D341Med (cell line): ENCODE data around the gene IL1RAPL2.

Experiments
- DNase-seq: peaks from one replicate; pipeline ENCODE4 v3.0.0; 2012; ENCODE audit warnings: low spot score

Gene IL1RAPL2

DNA sequence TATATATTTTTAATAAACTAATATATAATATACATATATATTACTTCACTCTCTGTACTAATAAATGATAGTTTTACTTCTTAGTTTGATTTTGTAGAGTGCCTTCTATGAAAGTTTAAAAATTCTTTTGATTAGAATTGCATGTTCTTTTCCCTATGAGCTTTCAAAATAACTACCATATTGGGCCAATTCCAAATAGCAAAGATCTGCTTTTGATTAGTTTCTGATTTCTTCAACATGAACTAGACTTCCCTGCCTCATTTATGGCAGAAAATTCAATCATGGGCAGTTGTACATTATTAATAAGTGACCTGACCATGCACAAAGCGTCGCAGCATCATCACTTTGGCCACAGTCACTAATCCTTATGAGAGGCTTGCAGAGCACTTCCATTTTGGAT is 703.4 kb downstream of the IL1RAPL2 start:
- DNase-seq = no peak

- DNase-seq = no peak
These were observed 707.3 kb downstream of the IL1RAPL2 start for GRCh38 chrX:105273326-105273725.

DNA sequence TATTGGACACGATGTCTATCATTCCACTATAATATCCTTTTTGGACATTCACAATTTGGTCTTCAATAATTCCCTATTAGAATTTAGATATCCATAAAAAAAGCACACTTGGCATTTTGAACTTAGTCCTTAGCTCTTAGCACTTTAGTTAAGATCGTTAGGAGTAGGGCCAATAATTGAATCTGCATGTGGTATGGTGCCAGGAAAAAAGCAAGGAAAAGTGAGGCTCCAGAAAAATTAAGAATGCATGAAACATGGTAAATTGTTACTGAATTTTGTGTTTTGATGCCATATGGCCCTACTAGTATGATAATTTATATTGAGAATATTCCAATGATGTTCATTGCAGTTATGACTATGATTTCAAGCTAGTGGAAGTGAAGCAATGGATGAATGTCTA is 708.1 kb downstream of the IL1RAPL2 start:
- DNase-seq = no peak

- DNase-seq = no peak
These were observed 711.1 kb downstream of the IL1RAPL2 start for GRCh38 chrX:105277132-105277531.

- no peak for DNase-seq
These were observed 716.1 kb downstream of the IL1RAPL2 start for GRCh38 chrX:105282077-105282476.

DNA sequence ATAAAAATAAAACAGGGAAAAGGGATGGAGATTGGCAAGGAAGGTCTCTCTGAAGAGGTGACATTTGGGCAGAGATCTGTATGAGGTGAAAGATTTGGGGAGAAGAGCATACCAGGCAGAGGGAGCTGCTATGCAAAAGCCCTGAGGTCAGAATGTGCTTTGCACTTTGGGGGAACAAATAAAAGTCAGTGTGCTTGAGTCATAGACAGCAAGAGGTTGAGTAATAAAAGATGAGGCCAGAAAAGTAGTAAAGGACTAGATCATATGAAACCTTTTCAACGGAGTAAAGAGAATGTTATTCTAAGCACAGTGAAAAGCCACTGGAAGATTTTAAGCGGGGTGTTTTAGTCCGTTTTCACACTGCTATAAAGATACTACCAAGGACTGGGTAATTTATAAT is 731.0 kb downstream of the IL1RAPL2 start:
- no peak for DNase-seq

DNA sequence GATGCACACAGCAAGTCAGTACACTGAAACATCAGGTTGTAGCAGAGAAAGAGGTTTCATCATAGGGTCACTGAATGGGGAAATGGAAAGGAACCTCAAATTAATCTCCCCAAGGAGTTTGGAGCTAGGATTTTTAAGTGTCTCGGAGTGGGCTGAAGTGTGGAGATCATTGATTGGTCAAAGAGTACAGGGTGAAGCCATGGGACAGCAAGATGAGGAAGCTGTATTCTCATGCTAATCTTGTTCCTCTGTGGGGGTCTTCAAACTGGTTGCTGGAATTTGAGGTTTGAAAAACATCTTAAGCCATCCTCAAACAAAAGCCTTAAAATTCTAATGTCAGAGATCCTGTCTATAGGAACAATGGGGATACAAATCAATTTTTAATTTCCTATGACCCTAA is 733.3 kb downstream of the IL1RAPL2 start:
- DNase-seq = no peak

DNA sequence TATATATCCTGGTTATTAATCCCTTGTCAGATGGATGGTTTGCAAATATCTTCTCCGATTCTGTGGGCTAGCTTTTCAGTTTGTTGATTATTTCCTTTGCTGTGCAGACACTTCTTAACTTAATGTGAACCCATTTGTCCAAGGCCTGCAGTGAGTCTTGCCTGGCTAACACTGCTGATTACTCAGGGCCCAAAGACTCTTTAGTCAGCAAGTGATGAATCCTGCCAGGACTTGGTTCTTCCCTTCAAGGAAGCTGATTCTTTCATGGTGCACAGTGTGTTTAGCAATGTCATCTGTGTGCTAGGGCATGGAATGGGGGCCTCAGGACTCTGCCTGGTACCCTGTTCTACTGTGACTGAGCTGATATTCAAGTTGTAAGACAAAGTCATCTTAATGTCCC is 736.2 kb downstream of the IL1RAPL2 start:
- DNase-seq = no peak

DNA sequence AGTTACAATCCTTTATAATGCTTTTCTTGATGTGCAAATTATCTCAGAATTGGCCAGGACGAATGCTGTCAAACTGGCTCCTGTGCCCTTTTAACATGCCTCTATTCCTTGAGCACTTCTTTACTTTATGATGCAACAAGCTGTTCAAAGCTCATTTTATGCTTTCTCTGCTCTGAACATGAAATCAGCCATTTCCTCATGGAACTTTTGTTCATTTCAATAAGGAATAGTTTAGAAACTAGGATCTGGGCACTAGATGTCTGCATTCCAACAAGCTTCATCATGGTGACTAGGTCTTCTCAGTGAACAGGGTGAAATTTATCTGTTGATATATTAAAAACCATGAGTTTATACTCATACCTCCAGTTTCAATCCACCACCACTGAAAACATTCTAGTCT is 741.8 kb downstream of the IL1RAPL2 start:
- DNase-seq = no peak

DNA sequence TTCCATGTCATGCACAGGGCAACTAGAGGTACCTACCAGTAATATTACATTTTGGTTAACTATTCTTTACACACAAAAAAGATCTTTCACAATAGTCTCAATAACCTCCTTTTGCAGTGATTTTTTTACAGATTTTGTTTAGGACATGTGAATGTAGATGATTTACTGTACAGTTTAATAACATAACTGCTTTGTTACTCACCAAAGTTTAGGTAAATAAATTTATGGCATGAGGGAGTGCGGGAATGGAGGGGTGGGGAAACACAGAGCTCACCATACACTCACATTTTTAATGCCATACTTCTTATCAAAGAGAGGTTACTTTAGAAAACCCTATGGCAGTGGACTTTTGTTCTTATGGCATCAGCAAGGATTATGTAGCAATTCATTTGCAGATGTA is 747.6 kb downstream of the IL1RAPL2 start:
- DNase-seq = no peak

DNA sequence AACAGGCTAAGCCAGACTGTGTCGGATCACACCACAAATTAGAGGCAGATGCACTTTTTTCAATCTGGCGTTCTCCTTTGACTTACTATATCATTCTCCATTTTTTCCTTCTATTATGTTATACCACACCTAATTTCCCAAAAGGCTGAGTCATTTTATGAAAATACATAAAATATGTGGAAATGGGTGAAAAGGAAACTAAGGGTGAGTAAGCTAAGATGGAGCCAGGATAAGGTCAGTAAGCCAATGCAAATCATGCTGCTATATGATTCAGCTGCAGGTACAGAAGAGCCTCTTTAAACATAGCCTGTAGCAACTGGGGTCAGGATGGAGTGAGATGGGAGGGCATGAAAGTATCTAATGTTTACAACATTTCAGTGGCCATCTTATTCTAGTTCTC is 748.5 kb downstream of the IL1RAPL2 start:
- no peak for DNase-seq

DNA sequence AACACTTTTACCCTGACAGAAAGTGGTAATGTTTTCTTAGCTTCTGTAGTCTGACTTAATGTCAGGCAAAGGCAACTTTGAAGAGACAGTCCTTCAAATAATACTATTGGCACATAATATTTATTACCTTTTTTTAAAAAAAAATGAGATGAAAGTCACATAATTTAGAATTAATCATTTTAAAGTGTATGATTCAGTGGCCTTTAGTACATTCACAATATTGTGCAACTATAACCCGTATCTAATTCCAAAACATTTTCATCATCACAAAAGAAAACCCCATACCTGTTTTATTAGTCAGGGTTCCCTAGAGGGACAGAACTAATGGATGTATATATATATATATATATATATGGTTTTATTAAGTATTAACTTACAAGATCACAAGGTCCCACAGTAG is 749.2 kb downstream of the IL1RAPL2 start:
- DNase-seq = no peak

DNA sequence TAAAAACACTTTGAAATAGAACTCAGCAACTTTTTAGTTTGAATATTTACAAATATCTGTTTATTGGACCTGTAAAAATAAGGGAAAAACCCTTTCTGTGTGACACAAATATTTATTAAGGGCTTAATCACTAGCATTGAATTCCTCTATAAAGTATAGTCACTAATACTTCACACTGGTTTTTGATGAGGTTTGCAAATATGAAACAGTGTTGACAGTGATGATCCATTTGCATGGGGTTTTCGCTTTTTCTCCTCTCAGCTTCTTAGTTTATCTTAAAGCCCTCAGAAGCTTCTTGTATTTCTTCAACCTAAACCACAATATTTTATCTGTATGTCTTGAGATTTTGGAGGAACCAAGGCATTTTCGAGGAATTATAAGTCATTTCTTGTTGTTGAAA is 751.1 kb downstream of the IL1RAPL2 start:
- DNase-seq = no peak

- DNase-seq = no peak
These were observed 757.9 kb downstream of the IL1RAPL2 start for GRCh38 chrX:105323928-105324327.

DNA sequence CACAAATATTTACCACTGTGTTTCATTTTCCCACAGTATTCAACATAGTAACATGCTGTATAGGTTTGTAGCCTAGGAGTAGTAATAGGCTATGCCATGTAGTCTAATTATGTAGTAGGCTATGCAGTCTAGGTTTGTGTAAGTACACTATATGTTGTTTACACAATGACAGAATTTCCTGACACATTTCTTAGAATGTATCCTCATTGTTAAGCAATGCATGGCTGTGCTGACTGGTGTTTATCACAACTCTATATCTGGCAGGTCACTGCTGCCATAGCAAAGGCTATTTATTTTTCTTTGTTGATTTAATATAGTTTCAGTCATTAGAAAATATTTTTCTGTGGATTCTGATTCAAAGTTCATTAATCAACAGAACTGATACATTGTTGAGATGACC is 762.8 kb downstream of the IL1RAPL2 start:
- DNase-seq = no peak

DNA sequence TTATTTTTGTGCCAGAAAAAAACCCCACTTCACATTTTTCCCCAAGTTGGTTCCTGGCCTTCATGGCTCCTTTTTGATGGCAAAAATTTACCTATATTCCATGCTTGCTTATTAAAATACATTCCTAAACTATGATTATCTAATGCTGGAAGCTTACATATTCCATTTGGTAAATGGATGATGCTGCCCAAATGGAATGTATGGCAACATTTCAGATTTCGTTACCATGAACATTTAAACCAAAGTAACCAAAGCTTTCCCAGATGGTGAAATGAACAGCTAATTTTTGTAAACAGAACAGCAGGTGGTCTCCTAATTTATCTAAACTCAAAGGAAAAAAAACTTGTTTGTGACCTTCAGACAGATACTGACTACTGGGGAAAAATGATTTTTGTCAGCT is 765.2 kb downstream of the IL1RAPL2 start:
- DNase-seq = no peak

GRCh38 chrX:105347373-105347772 is 781.4 kb downstream of the IL1RAPL2 start:
- DNase-seq = no peak

GRCh38 chrX:105349476-105349875 is 783.5 kb downstream of the IL1RAPL2 start:
- no peak for DNase-seq

GRCh38 chrX:105375816-105376215 is 809.8 kb downstream of the IL1RAPL2 start:
- no peak for DNase-seq

DNA sequence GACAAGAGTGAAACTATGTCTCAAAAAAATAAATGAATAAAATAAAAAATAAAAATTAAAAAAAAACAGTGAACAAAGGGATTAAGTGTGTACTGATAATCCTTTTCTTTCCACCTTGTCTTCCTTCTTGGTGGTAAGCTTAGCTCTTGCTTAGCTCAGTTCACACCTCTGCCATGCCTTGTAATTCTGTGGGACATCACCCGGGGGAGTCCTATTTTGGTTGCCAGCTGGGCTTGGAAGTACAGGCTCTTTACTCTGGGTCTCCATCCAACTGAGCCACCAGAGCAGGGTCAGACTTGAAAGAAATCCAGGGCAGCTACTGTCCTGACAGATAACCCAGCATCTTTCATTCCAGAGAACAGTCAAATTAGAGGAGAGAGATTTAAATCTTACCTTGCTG is 858.7 kb downstream of the IL1RAPL2 start:
- DNase-seq = no peak

- no peak for DNase-seq
These were observed 885.4 kb downstream of the IL1RAPL2 start for GRCh38 chrX:105451401-105451800.

DNA sequence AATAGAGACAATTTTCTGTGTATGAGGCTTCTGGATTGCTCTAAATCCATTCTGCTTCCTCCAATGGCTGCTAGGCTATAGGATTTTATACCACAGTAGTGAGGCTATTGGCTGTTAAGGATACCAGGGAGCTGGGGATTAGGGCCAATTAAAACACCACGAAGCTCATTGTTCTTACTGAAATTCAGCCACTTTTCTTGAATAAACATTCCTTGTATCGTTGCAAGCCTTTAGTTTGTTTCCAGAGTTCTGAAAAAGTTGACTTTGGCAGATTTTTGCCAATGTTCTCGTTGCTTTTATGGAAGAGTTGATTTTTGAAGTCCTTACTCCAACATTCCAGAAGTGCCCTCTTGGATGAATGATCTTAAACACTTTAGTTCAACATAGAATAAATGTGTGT is 892.8 kb downstream of the IL1RAPL2 start:
- DNase-seq = no peak

DNA sequence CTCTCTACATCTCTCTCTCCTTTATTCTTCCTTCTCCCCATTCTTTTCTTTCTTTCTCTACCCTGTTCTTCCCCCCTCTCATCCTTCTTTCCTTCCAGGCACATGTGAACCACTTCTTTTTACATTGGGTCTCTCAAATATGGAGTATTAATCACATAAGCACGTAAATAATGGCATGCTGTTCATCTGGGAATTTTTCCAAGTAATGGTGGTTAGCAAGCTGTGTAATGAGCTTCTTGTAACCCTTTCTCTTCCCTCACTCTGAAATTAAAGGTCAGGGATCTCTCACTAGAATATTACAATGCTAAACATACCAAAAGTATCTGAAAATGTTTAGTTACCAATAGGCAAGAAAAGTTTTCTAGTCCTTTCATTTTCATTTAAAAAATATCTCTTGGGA is 894.4 kb downstream of the IL1RAPL2 start:
- DNase-seq = no peak

DNA sequence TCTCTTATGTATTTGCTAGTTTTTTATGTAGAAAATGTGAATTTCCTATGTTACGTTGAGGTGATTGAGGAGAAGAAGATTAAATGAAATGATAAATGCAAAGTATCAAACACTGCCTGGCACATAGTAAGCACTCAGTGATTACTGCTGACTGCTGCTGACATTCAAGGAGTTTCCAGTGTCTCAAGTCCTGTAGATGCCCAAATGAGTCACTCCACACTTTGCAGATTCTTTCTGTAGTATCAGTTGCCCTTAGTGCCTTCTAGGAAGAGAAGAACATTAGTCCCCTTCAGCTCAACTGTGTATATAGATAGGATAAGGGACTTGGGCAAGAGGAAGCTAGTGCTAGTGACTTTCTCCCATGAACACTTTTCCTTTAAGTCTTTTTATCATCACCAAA is 895.0 kb downstream of the IL1RAPL2 start:
- DNase-seq = no peak

GRCh38 chrX:105462186-105462585 is 896.2 kb downstream of the IL1RAPL2 start:
- no peak for DNase-seq
